Measurements from ENCODE around the gene CFAP92. TPM values are rescaled to one million over a fixed set of nuclear protein-coding genes. Genes with fewer than 3 reads are reported as not detected.

CFAP92 gene
- total RNA-seq, 1 experiment from 2014 or later = 0.92 TPM

DNA sequence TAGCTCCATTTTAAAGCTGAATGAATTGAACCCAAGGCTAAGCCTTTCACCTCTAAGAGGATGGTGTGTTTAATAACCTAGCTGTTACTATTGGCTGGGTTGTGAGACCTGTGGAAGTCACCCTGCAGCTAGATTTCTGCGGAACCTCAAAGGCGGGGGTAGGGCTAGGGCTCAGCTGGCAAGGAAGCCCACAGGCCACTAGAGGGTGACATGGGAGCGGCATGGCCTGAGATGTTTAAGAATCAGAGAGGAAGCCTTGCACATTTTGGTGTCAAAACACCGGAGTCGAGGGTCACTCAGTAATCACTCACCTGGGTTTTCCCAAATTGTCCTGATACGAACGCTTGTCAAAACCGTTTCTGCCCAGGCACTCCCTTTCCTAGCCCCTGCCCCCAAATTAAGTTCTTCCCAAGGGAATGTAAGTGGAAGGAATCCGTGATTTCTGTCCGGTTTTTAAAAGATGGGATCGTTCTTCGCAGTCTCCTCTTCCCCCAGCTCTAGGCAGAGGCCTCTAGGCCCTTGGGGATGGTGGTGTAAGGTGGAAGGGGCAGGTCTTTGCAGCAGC lies 118.2 kb downstream of the CFAP92 start:
- Mint-ChIP-seq H3K36me3 (ENCODE audit: insufficient read depth in 1 of 3, low read depth in 3 of 3) (peaks cover 0 to 5% (median 0%) of the 10 kb centered on the region in 3 experiments; a peak in 2 of 7 replicates), H3K27ac (peak overlapping the region in 1 of 3 experiments; percentile 83; a peak in 1 of 7 replicates), H3K4me1 (peaks cover 26 to 29% of the 10 kb centered on the region in 2 experiments), H3K9me3 (no peaks in the 10 kb centered on the region), H3K4me3 (no peak overlapping the region), H3K27me3 (ENCODE audit: low read depth) (peaks cover 23% of the 10 kb centered on the region)
- Histone ChIP-seq H2AFZ (ENCODE audit: low read length) (no peak overlapping the region), H2BK15ac (ENCODE audit: low read depth, low read length) (no peak overlapping the region), H4K20me1 (ENCODE audit: control insufficient read depth, insufficient read depth, insufficient read length) (no peaks in the 10 kb centered on the region), H2BK12ac (ENCODE audit: insufficient read length, low read depth, low read length) (no peak overlapping the region), H3K79me1 (ENCODE audit: insufficient read depth, low read depth, low read length, poor library complexity, severe bottlenecking) (no peaks in the 10 kb centered on the region), H3K18ac (ENCODE audit: insufficient read length, low read depth, low read length) (no peak overlapping the region), H3K56ac (ENCODE audit: insufficient read length, low read depth, low read length) (no peak overlapping the region), H3K14ac (ENCODE audit: insufficient read depth, low read length) (no peak overlapping the region), H2BK5ac (ENCODE audit: insufficient read length, low read length) (no peak overlapping the region), H3K27ac (ENCODE audit: insufficient read length, low read depth, low read length) (no peak overlapping the region), H3T11ph (ENCODE audit: low read length) (no peak overlapping the region), H3K23ac (ENCODE audit: insufficient read length, low read depth, low read length) (no peak overlapping the region), H4K91ac (ENCODE audit: insufficient read length, low read depth, low read length) (no peak overlapping the region), H3K23me2 (ENCODE audit: insufficient read length, low read depth, low read length, poor library complexity, severe bottlenecking) (peaks cover 13% of the 10 kb centered on the region), H3K4me1 (ENCODE audit: insufficient read depth, low read length) (no peaks in the 10 kb centered on the region), H3K4ac (ENCODE audit: low read depth, low read length) (no peak overlapping the region), H3K9me3 (ENCODE audit: control insufficient read depth, low read depth, low read length) (no peaks in the 10 kb centered on the region), H2BK120ac (ENCODE audit: low read depth, low read length, poor library complexity, severe bottlenecking) (no peak overlapping the region), H3K4me2 (ENCODE audit: insufficient read depth, insufficient read length, low read length) (no peak overlapping the region), H2BK20ac (ENCODE audit: low read depth, low read length, poor library complexity, severe bottlenecking) (no peak overlapping the region), H3K79me2 (ENCODE audit: insufficient read depth, low read length) (peaks cover 7% of the 10 kb centered on the region; the same call in 1 of the 2 replicates), H4K8ac (replicated peaks; ENCODE audit: insufficient read length, low read depth, low read length) (no peak overlapping the region), H4K5ac (ENCODE audit: insufficient read length, low read depth, low read length) (no peak overlapping the region), H3K9ac (ENCODE audit: extremely low read depth, insufficient read length, low read length) (no peak overlapping the region), H2AK5ac (ENCODE audit: insufficient read length, low read length) (no peak overlapping the region), H3K27me3 (ENCODE audit: insufficient read depth, low read length) (no peaks in the 10 kb centered on the region)
- no CpG with 5 or more reads among the region's 12 CpGs for WGBS (ENCODE audit: extremely low coverage, insufficient read length, low lambda C conversion rate)
- TF ChIP-seq, protein P1, sequence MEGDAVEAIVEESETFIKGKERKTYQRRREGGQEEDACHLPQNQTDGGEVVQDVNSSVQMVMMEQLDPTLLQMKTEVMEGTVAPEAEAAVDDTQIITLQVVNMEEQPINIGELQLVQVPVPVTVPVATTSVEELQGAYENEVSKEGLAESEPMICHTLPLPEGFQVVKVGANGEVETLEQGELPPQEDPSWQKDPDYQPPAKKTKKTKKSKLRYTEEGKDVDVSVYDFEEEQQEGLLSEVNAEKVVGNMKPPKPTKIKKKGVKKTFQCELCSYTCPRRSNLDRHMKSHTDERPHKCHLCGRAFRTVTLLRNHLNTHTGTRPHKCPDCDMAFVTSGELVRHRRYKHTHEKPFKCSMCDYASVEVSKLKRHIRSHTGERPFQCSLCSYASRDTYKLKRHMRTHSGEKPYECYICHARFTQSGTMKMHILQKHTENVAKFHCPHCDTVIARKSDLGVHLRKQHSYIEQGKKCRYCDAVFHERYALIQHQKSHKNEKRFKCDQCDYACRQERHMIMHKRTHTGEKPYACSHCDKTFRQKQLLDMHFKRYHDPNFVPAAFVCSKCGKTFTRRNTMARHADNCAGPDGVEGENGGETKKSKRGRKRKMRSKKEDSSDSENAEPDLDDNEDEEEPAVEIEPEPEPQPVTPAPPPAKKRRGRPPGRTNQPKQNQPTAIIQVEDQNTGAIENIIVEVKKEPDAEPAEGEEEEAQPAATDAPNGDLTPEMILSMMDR (conservative IDR thresholded peaks at IDR 0.05) = peak; percentile 73
- DNase-seq = peak; percentile 75
